Stimulated activated effector memory CD8-positive, alpha-beta T cell treated with anti-CD3 and anti-CD28 coated beads, Interleukin-12 subunit alpha, Interleukin-12 subunit beta, amount 100 ng/mL, for 72 hours (primary cell): ENCODE data around the gene GLRX3.

ENCODE experiments used
- ATAC-seq: fragments of 150-1000 bp; cut with Tn5 transposase; 2 replicates; pipeline ENCODE4 v1.10.0; 2021
- DNase-seq, 2 donors: peaks; one replicate each; pipeline ENCODE4 v3.0.0; 2021 to 2022; ENCODE audit warnings: low spot score in 2 of 2
- H3K27ac Mint-ChIP-seq: one replicate; pipeline ENCODE4 v1.8.0; 2022; ENCODE audit warnings: mild to moderate bottlenecking, mixed read lengths
- H3K36me3 Mint-ChIP-seq: one replicate; pipeline ENCODE4 v1.8.0; 2022; ENCODE audit warnings: mild to moderate bottlenecking, mixed read lengths
- H3K4me1 Mint-ChIP-seq: one replicate; pipeline ENCODE4 v1.8.0; 2022; ENCODE audit warnings: mixed read lengths
- H3K4me3 Mint-ChIP-seq: one replicate; pipeline ENCODE4 v1.8.0; 2022; ENCODE audit warnings: mild to moderate bottlenecking, mixed read lengths
- H3K9me3 Mint-ChIP-seq: one replicate; pipeline ENCODE4 v1.8.0; 2022; ENCODE audit warnings: mixed read lengths

The GLRX3 gene

GRCh38 chr10:130224228-130224627, 88.0 kb downstream of the GLRX3 start:
- Mint-ChIP-seq H3K4me3 (no peak overlapping the region), H3K9me3 (peaks cover 8% of the 10 kb centered on the region), H3K27ac (no peak overlapping the region), H3K36me3 (peaks cover 5% of the 10 kb centered on the region), H3K4me1 (no peaks in the 10 kb centered on the region)
- ATAC-seq (no peak), DNase-seq (no peak)

- H3K4me1 Mint-ChIP-seq: no peaks in the 10 kb centered on the region
- no peaks in the 10 kb centered on the region for H3K36me3 Mint-ChIP-seq
- DNase-seq: no peak
- no peak overlapping the region for H3K27ac Mint-ChIP-seq
- H3K9me3 Mint-ChIP-seq: peaks cover 8% of the 10 kb centered on the region
- ATAC-seq: no peak
- H3K4me3 Mint-ChIP-seq: no peak overlapping the region
Observed at GRCh38 chr10:130226012-130226411, 89.8 kb downstream of the GLRX3 start.

GRCh38 chr10:130227883-130228282, 91.7 kb downstream of the GLRX3 start:
- no peaks in the 10 kb centered on the region for H3K36me3 Mint-ChIP-seq
- no peak for ATAC-seq

More at GRCh38 chr10:130227883-130228282, 91.7 kb downstream of the GLRX3 start:
- no peaks in the 10 kb centered on the region for H3K4me1 Mint-ChIP-seq
- no peak for DNase-seq
- H3K9me3 Mint-ChIP-seq: peaks cover 8% of the 10 kb centered on the region
- no peak overlapping the region for H3K27ac Mint-ChIP-seq
- H3K4me3 Mint-ChIP-seq: no peak overlapping the region
